Measurements from ENCODE around the gene LTC4S. TPM values are rescaled to one million over a fixed set of nuclear protein-coding genes. Genes with fewer than 3 reads are reported as not detected.

LTC4S gene
- polyA plus RNA-seq, 3 donors: 0.65 to 2.1 (median 0.69) TPM

DNA sequence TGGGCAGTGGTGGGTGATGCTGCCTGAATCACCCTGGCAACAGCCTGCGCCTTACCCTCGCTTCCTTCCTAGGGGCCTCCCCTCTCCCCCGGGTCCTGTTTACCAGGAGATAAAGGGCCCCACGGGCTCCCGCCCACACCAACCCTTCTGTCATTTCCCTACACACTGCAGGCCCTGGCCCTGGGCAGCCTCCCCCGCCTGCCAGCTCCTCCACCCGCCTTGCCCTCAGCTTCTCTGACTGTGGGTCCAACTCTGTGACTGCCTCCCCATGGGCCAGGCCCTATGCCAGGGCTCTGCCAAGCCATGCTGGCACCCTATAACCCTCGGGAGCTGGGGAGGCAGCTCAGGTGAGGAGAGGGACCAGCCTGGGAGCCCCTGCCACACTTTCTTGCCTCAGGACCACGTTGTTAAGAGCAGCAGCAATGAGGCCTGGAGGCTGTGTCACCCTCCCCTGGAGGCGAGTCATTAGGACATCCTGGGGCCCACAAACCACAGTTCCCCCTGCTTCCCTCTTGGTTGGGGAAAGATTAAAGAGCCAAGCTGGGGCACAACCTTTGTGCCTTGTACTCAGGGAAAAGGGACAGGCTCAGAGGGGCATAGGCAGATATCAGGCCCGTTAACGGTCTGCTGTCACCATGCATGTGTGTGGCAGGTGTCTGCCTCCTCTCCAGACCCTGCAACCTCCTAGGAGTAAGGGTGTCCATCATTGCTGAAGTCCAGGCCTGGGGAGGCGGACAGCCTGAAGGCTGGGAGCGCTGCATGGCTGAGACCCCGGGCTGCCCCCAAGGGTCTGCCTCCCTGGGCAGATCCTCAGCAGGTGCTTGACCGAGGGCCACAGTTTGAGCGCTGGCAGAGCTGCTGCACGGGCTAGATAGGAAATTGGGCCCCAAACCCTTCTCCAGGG lies 10.1 kb downstream of the LTC4S start:
- H4K20me1 ChIP-seq (ENCODE audit: insufficient read depth, low read length): peaks cover 69% of the 10 kb centered on the region
- peaks cover 0 to 2% (median 0%) of the 10 kb centered on the region in 3 donors for H3K27me3 Mint-ChIP-seq (ENCODE audit: low read depth in 3 of 3)
- 18% methylated on average over 17 of the region's 18 CpGs for WGBS (ENCODE audit: insufficient coverage)
- H3K9me3 ChIP-seq (replicated peaks in 1 of 2; ENCODE audit: control insufficient read depth in 1 of 2, insufficient read depth in 1 of 2, low read length in 2 of 2): no peaks in the 10 kb centered on the region
- H3K27ac Mint-ChIP-seq: peak overlapping the region in 6 of 7 donors; percentile 63 to 82 (median 72)
- H3K9ac ChIP-seq (ENCODE audit: insufficient read depth, low read length, poor library complexity, severe bottlenecking): peak overlapping the region; percentile 71
- H3K79me2 ChIP-seq (ENCODE audit: insufficient read depth, low read length): peaks cover 45% of the 10 kb centered on the region
- no peaks in the 10 kb centered on the region for H3K9me3 Mint-ChIP-seq
- TF ChIP-seq CTCF (IDR thresholded peaks at IDR 0.05): no peak
- peak overlapping the region; percentile 88 to 91 for H3K4me3 Mint-ChIP-seq
- peak overlapping the region in 1 of 3 experiments; percentile 80 for H3K4me3 ChIP-seq (replicated peaks in 1 of 3; ENCODE audit: low read depth in 2 of 3, low read length in 3 of 3)
- no peaks in the 10 kb centered on the region for H3K27me3 ChIP-seq (ENCODE audit: control insufficient read depth in 2 of 2, insufficient read depth in 2 of 2, low read length in 2 of 2)
- H3K4me1 Mint-ChIP-seq: peaks cover 36% of the 10 kb centered on the region
- intact Hi-C loops (cut with micrococcal nuclease): loop anchor here (2.0 to 5.0 kb wide), 3 partner anchors 17 to 103 kb away; partner anchors contain the start of genes SQSTM1 (in 1 of the 2) and TBC1D9B (in 1 of the 2)
- H3K27ac ChIP-seq (ENCODE audit: low read depth in 1 of 2, low read length in 2 of 2): peak overlapping the region; percentile 14 to 33
- peak; percentile 69 to 78 (median 77) for DNase-seq
- H2AFZ ChIP-seq (ENCODE audit: insufficient read depth, low read depth, low read length, poor library complexity, severe bottlenecking): no peak overlapping the region
- peaks cover 24 to 31% of the 10 kb centered on the region in 2 donors for H3K36me3 Mint-ChIP-seq
- H3K4me2 ChIP-seq (replicated peaks; ENCODE audit: extremely low read depth, low read length, poor library complexity, severe bottlenecking): peak overlapping the region; percentile 87
- H3K4me1 ChIP-seq (ENCODE audit: control insufficient read depth in 1 of 2, insufficient read depth in 2 of 2, low read length in 2 of 2): peaks cover 41 to 53% of the 10 kb centered on the region in 2 donors
- peaks cover 22 to 25% of the 10 kb centered on the region in 2 donors for H3K36me3 ChIP-seq (replicated peaks in 1 of 2; ENCODE audit: control insufficient read depth in 1 of 2, insufficient read depth in 2 of 2, low read length in 2 of 2)

DNA sequence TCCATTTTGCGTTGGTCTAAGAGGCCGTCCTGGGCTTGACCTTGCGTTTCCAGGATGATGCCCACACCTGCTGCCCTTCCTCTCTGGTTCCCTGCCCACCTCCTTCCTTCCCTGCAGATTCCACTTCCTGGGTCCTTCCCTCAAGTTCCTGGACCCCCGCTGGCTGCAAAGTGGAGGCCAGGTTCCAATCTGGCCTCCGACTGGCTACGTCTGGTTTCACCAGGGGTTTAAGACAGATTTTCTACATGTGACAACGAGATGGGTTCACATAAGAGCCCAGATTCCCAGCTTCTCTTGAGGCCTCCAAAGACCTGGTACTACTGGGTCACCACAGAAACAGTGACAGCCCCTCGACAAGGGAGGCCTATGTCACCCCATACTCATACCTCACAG lies 10.8 kb downstream of the LTC4S start:
- intact Hi-C loops (cut with micrococcal nuclease): loop anchor here (2.0 to 5.0 kb wide), 3 partner anchors 16 to 103 kb away; partner anchors contain the start of genes SQSTM1 (in 1 of the 2) and TBC1D9B (in 1 of the 2)
- H3K4me1 ChIP-seq (ENCODE audit: control insufficient read depth in 1 of 2, insufficient read depth in 2 of 2, low read length in 2 of 2): peaks cover 41 to 53% of the 10 kb centered on the region in 2 donors
- peaks cover 63% of the 10 kb centered on the region for H4K20me1 ChIP-seq (ENCODE audit: insufficient read depth, low read length)
- Mint-ChIP-seq H3K4me3 (peak overlapping the region; percentile 88 to 91), H3K27me3 (ENCODE audit: low read depth in 3 of 3) (peaks cover 0 to 2% (median 0%) of the 10 kb centered on the region in 3 donors), H3K27ac (peak overlapping the region in 5 of 7 donors; percentile 41 to 86 (median 76)), H3K36me3 (peaks cover 18 to 24% of the 10 kb centered on the region in 2 donors), H3K9me3 (no peaks in the 10 kb centered on the region), H3K4me1 (peaks cover 36% of the 10 kb centered on the region)
- H3K27me3 ChIP-seq (ENCODE audit: control insufficient read depth in 2 of 2, insufficient read depth in 2 of 2, low read length in 2 of 2): no peaks in the 10 kb centered on the region
- H3K9ac ChIP-seq (ENCODE audit: insufficient read depth, low read length, poor library complexity, severe bottlenecking): peak overlapping the region; percentile 71
- H3K9me3 ChIP-seq (replicated peaks in 1 of 2; ENCODE audit: control insufficient read depth in 1 of 2, insufficient read depth in 1 of 2, low read length in 2 of 2): no peaks in the 10 kb centered on the region
- no peak for TF ChIP-seq CTCF (IDR thresholded peaks at IDR 0.05)
- H3K4me3 ChIP-seq (replicated peaks in 1 of 3; ENCODE audit: low read depth in 2 of 3, low read length in 3 of 3): peak overlapping the region in 1 of 3 experiments; percentile 80
- no peak overlapping the region for H2AFZ ChIP-seq (ENCODE audit: insufficient read depth, low read depth, low read length, poor library complexity, severe bottlenecking)
- peaks cover 45% of the 10 kb centered on the region for H3K79me2 ChIP-seq (ENCODE audit: insufficient read depth, low read length)
- H3K4me2 ChIP-seq (replicated peaks; ENCODE audit: extremely low read depth, low read length, poor library complexity, severe bottlenecking): peak overlapping the region; percentile 87
- peak overlapping the region; percentile 14 to 33 for H3K27ac ChIP-seq (ENCODE audit: low read depth in 1 of 2, low read length in 2 of 2)
- 65% methylated on average over 8 of the region's 8 CpGs for WGBS (ENCODE audit: insufficient coverage)
- peaks cover 15 to 18% of the 10 kb centered on the region in 2 donors for H3K36me3 ChIP-seq (replicated peaks in 1 of 2; ENCODE audit: control insufficient read depth in 1 of 2, insufficient read depth in 2 of 2, low read length in 2 of 2)
- DNase-seq: no peak
